HCT116 (cell line): ENCODE results near the gene DHX30. TPM values are rescaled to one million over a fixed set of nuclear protein-coding genes. Genes with fewer than 3 reads are reported as not detected.

Experiments
- ATAC-seq: fragments of 200-7000 bp; cut with Tn5 transposase; 2 replicates; pipeline ENCODE4 v1.9.1; 2020; ENCODE audit warnings: mild to moderate bottlenecking, moderate library complexity
- BruUV-seq: library from RNA; stranded (reverse); fragments of 400-500 nt; replicated peaks from 2 replicates; lab custom pipeline; 2021; lab: Mats Ljungman, UMichigan
- CTCF ChIA-PET: fragments of 300-600 bp; sonication (Branson Sonifier 250); formaldehyde crosslinking; loops from one replicate; lab custom pipeline; 2021; ENCODE audit warnings: antibody characterized with exemption; lab: Charles Lee
- POLR2A ChIA-PET: fragments of 300-600, 350-600 bp; sonication (Branson Sonifier 250); formaldehyde crosslinking; loops from one replicate; lab custom pipeline; 2021; ENCODE audit warnings: antibody characterized with exemption; lab: Charles Lee
- RAD21 ChIA-PET, 2 experiments: fragments of 300-600 bp; sonication (Branson Sonifier 250); formaldehyde crosslinking; loops; one replicate each; lab custom pipeline; 2023; ENCODE audit warnings: low total read pairs in 2 of 2; ENCODE audit not compliant: uncharacterized antibody in 2 of 2, unreplicated experiment in 2 of 2, low non-redundant PET in 1 of 2; lab: Charles Lee
- DNase-seq: peaks from one replicate; pipeline ENCODE4 v3.0.0-alpha.2; 2010; ENCODE audit warnings: low read depth, low spot score
- H2AFZ ChIP-seq: fragments of 200-600 bp; shearing (Covaris generic), sonication (generic); 2 replicates; pipeline ENCODE4 v1.6.1; 2017; ENCODE audit warnings: low read depth, mixed run types, mixed read lengths, antibody characterized with exemption, low read length; ENCODE audit not compliant: poor library complexity, severe bottlenecking
- H3K27ac ChIP-seq: 2 replicates; pipeline ENCODE4 v1.5.1; 2012; ENCODE audit warnings: low read depth, low read length
- H3K27me3 ChIP-seq: fragments of 200-600 bp; sonication (generic); 2 replicates; pipeline ENCODE4 v1.6.1; 2016; ENCODE audit warnings: mixed run types, low read length, mixed read lengths; ENCODE audit not compliant: insufficient read depth
- H3K36me3 ChIP-seq, 2 experiments: fragments of 200-500 bp in 1 of 2; fragments of 200-600 bp in 1 of 2; sonication (Bioruptor generic) in 1 of 2; sonication (generic) in 1 of 2; 2 replicates each; pipeline versions ENCODE4 v1.5.1 to v1.6.1; 2014 to 2016; ENCODE audit warnings: low read length in 2 of 2, inconsistent platforms in 1 of 2, mixed read lengths in 1 of 2, mixed run types in 1 of 2; ENCODE audit not compliant: insufficient read depth in 2 of 2, control insufficient read depth in 1 of 2
- H3K4me1 ChIP-seq, 2 experiments: fragments of 200-600 bp in 1 of 2; sonication (generic) in 1 of 2; 2 replicates each; pipeline versions ENCODE4 v1.5.1 to v1.6.1; 2012 to 2017; ENCODE audit warnings: low read length in 2 of 2, inconsistent platforms in 1 of 2, mild to moderate bottlenecking in 1 of 2, mixed read lengths in 1 of 2, mixed run types in 1 of 2, moderate library complexity in 1 of 2; ENCODE audit not compliant: insufficient read depth in 2 of 2, control insufficient read depth in 1 of 2
- H3K4me2 ChIP-seq: fragments of 200-600 bp; sonication (generic); 2 replicates; pipeline ENCODE4 v1.6.1; 2017; ENCODE audit warnings: mixed run types, low read length, mixed read lengths
- H3K4me3 ChIP-seq, 2 experiments: fragments of 200-600 bp in 1 of 2; sonication (generic) in 1 of 2; replicated peaks in 1 of 2; 2 replicates each; pipeline ENCODE4 v1.5.1; 2011 to 2016; ENCODE audit warnings: low read length in 2 of 2, control low read depth in 1 of 2, low read depth in 1 of 2, mild to moderate bottlenecking in 1 of 2, mixed read lengths in 1 of 2, mixed run types in 1 of 2
- H3K79me2 ChIP-seq: fragments of 200-600 bp; sonication (generic); 2 replicates; pipeline ENCODE4 v1.6.1; 2017; ENCODE audit warnings: mild to moderate bottlenecking, mixed run types, low read length, moderate library complexity, mixed read lengths; ENCODE audit not compliant: insufficient read depth
- H3K9ac ChIP-seq: fragments of 200-600 bp; sonication (generic); 2 replicates; pipeline ENCODE4 v1.6.1; 2016; ENCODE audit warnings: low read length, mixed read lengths
- H3K9me2 ChIP-seq: fragments of 200-600 bp; sonication (generic), shearing (Covaris generic); 2 replicates; pipeline ENCODE4 v1.6.1; 2017; ENCODE audit warnings: mixed run types, mild to moderate bottlenecking, moderate library complexity; ENCODE audit not compliant: insufficient read depth
- H3K9me3 ChIP-seq, 2 experiments: fragments of 200-500 bp in 1 of 2; fragments of 200-600 bp in 1 of 2; sonication (Bioruptor generic) in 1 of 2; sonication (generic) in 1 of 2; 2 replicates each; pipeline ENCODE4 v1.6.1; 2014 to 2017; ENCODE audit warnings: low read length in 2 of 2, mixed read lengths in 2 of 2, inconsistent platforms in 1 of 2, low read depth in 1 of 2, mild to moderate bottlenecking in 1 of 2, mixed run types in 1 of 2, moderate library complexity in 1 of 2; ENCODE audit not compliant: control insufficient read depth in 1 of 2, insufficient read depth in 1 of 2
- H4K20me1 ChIP-seq: fragments of 200-600 bp; sonication (generic), shearing (Covaris generic); 2 replicates; pipeline ENCODE4 v1.6.1; 2017; ENCODE audit warnings: mixed run types, mild to moderate bottlenecking, moderate library complexity; ENCODE audit not compliant: insufficient read depth
- EGR1 ChIP-seq: IDR thresholded peaks from 2 replicates; pipeline ENCODE4 v1.6.1; 2012; ENCODE audit warnings: low read depth
- ELF1 ChIP-seq: IDR thresholded peaks from 2 replicates; pipeline ENCODE4 v1.6.1; 2012; ENCODE audit warnings: low read depth, borderline replicate concordance
- EZH2 ChIP-seq: fragments of 200-600 bp; sonication (generic); IDR thresholded peaks from 2 replicates; pipeline ENCODE4 v1.6.1; 2017; ENCODE audit warnings: antibody characterized with exemption, mixed run types
- EZH2phosphoT487 ChIP-seq: fragments of 200-600 bp; IDR thresholded peaks from 2 replicates; pipeline ENCODE4 v1.6.1; 2018; ENCODE audit warnings: antibody characterized with exemption, borderline replicate concordance
- POLR2A ChIP-seq: IDR thresholded peaks from 2 replicates; pipeline ENCODE4 v1.7.0; 2011; ENCODE audit warnings: borderline replicate concordance; ENCODE audit not compliant: insufficient read depth, insufficient read length; ENCODE audit errors: extremely low read depth
- SP1 ChIP-seq: IDR thresholded peaks from 2 replicates; pipeline ENCODE4 v1.6.1; 2012; ENCODE audit warnings: low read depth
- SRF ChIP-seq: IDR thresholded peaks from 2 replicates; pipeline ENCODE4 v1.6.1; 2012; ENCODE audit warnings: low read depth
- TCF7L2 ChIP-seq: IDR thresholded peaks from 2 replicates; pipeline ENCODE4 v1.7.0; 2011; ENCODE audit warnings: borderline replicate concordance, inconsistent platforms; ENCODE audit not compliant: insufficient read depth, insufficient read length; ENCODE audit errors: extremely low read depth
- YY1 ChIP-seq: IDR thresholded peaks from 2 replicates; pipeline ENCODE4 v1.6.1; 2011; ENCODE audit warnings: low read length, low read depth, moderate library complexity, mild to moderate bottlenecking; ENCODE audit not compliant: insufficient replicate concordance; ENCODE audit errors: extremely low read depth
- intact Hi-C: fragments of 100-400 bp; cut with micrococcal nuclease; formaldehyde crosslinking; loops from 2 replicates; pipeline ENCODE4 v1.10.0; 2022
- total RNA-seq: library from RNA; stranded (reverse); gene quantifications from one replicate; pipeline ENCODE4 v1.2.1, GENCODE V29; 2021; ENCODE audit not compliant: unreplicated experiment
- TF ChIP-seq, protein P1 (sequence below): IDR thresholded peaks from 2 replicates; pipeline ENCODE4 v1.6.1; 2012; ENCODE audit warnings: low read depth
- TF ChIP-seq, protein P2 (sequence below): IDR thresholded peaks from 2 replicates; pipeline ENCODE4 v1.6.1; 2012
- TF ChIP-seq, protein P3 (sequence below): IDR thresholded peaks from 2 replicates; pipeline ENCODE4 v1.6.1; 2011; ENCODE audit warnings: mild to moderate bottlenecking, low read length, moderate library complexity; ENCODE audit not compliant: insufficient replicate concordance; ENCODE audit errors: extremely low read depth

The DHX30 gene
- total RNA-seq, 1 experiment from 2014 or later: 114 TPM

DNA sequence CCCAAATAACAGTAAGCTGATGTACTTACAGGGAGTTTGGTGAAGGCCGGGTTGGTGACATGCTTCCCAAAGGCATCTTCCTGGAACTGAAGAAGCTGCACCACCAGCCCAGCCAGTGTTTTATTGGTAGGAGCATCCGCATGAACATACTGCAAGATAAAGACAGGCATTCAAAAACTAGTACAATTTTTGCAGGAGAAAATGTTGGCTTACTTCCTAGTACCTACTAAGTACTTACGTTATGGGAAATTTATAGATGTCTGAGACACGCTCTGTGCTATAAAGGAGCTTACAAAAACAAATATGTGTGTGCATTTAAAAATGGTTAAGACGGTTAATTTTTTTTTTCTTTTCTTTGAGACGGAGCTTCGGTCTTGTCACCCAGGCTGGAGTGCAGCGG is 30.1 kb upstream of the DHX30 start:
- Histone ChIP-seq H3K9ac (no peak overlapping the region), H3K4me3 (no peak overlapping the region), H3K9me2 (no peaks in the 10 kb centered on the region), H4K20me1 (peaks cover 22% of the 10 kb centered on the region), H2AFZ (no peak overlapping the region), H3K36me3 (peaks cover 8 to 18% of the 10 kb centered on the region in 2 experiments), H3K4me1 (no peaks in the 10 kb centered on the region), H3K27ac (no peak overlapping the region), H3K4me2 (no peak overlapping the region), H3K79me2 (peaks cover 100% of the 10 kb centered on the region), H3K9me3 (no peaks in the 10 kb centered on the region), H3K27me3 (no peaks in the 10 kb centered on the region)
- DNase-seq: no peak
- BruUV-seq: no TSS peak
- TF ChIP-seq EZH2phosphoT487: no peak
- no peak for TF ChIP-seq EGR1
- TF ChIP-seq YY1: no peak
- no peak for TF ChIP-seq POLR2A
- TF ChIP-seq ELF1: no peak
- TF ChIP-seq SRF: no peak
- TF ChIP-seq, protein P1, sequence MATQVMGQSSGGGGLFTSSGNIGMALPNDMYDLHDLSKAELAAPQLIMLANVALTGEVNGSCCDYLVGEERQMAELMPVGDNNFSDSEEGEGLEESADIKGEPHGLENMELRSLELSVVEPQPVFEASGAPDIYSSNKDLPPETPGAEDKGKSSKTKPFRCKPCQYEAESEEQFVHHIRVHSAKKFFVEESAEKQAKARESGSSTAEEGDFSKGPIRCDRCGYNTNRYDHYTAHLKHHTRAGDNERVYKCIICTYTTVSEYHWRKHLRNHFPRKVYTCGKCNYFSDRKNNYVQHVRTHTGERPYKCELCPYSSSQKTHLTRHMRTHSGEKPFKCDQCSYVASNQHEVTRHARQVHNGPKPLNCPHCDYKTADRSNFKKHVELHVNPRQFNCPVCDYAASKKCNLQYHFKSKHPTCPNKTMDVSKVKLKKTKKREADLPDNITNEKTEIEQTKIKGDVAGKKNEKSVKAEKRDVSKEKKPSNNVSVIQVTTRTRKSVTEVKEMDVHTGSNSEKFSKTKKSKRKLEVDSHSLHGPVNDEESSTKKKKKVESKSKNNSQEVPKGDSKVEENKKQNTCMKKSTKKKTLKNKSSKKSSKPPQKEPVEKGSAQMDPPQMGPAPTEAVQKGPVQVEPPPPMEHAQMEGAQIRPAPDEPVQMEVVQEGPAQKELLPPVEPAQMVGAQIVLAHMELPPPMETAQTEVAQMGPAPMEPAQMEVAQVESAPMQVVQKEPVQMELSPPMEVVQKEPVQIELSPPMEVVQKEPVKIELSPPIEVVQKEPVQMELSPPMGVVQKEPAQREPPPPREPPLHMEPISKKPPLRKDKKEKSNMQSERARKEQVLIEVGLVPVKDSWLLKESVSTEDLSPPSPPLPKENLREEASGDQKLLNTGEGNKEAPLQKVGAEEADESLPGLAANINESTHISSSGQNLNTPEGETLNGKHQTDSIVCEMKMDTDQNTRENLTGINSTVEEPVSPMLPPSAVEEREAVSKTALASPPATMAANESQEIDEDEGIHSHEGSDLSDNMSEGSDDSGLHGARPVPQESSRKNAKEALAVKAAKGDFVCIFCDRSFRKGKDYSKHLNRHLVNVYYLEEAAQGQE: no peak
- TF ChIP-seq, protein P2, sequence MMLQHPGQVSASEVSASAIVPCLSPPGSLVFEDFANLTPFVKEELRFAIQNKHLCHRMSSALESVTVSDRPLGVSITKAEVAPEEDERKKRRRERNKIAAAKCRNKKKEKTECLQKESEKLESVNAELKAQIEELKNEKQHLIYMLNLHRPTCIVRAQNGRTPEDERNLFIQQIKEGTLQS: no peak
- TF ChIP-seq TCF7L2: no peak
- TF ChIP-seq SP1: no peak
- no peak for TF ChIP-seq EZH2
- TF ChIP-seq, protein P3, sequence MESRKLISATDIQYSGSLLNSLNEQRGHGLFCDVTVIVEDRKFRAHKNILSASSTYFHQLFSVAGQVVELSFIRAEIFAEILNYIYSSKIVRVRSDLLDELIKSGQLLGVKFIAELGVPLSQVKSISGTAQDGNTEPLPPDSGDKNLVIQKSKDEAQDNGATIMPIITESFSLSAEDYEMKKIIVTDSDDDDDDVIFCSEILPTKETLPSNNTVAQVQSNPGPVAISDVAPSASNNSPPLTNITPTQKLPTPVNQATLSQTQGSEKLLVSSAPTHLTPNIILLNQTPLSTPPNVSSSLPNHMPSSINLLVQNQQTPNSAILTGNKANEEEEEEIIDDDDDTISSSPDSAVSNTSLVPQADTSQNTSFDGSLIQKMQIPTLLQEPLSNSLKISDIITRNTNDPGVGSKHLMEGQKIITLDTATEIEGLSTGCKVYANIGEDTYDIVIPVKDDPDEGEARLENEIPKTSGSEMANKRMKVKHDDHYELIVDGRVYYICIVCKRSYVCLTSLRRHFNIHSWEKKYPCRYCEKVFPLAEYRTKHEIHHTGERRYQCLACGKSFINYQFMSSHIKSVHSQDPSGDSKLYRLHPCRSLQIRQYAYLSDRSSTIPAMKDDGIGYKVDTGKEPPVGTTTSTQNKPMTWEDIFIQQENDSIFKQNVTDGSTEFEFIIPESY: no peak
- ChIA-PET CTCF (no interaction called here), POLR2A (no interaction called here), RAD21 (no interaction called here)
- intact Hi-C loops: no loop called here
- ATAC-seq: no peak
